Activated T-helper 1 cell treated with anti-CD3 and anti-CD28 coated beads, Interleukin-2, amount 50 U/mL, for 16 hours (primary cell): Measurements from ENCODE around the gene PRKRIP1.
A peak's percentile ranks its signal among the peaks of the same experiment; 100 is the strongest.
"Not testable (repeated sequence)": the region's sequence is repeated elsewhere in the genome, so short reads cannot be mapped to it uniquely, and the experiment has no call there.

Experiments
- DNase-seq, 2 donors: peaks; one replicate each; pipeline ENCODE4 v3.0.0-alpha.2; 2020; ENCODE audit warnings: low read depth in 1 of 2, low spot score in 1 of 2

The PRKRIP1 gene, protein sequence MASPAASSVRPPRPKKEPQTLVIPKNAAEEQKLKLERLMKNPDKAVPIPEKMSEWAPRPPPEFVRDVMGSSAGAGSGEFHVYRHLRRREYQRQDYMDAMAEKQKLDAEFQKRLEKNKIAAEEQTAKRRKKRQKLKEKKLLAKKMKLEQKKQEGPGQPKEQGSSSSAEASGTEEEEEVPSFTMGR

DNA sequence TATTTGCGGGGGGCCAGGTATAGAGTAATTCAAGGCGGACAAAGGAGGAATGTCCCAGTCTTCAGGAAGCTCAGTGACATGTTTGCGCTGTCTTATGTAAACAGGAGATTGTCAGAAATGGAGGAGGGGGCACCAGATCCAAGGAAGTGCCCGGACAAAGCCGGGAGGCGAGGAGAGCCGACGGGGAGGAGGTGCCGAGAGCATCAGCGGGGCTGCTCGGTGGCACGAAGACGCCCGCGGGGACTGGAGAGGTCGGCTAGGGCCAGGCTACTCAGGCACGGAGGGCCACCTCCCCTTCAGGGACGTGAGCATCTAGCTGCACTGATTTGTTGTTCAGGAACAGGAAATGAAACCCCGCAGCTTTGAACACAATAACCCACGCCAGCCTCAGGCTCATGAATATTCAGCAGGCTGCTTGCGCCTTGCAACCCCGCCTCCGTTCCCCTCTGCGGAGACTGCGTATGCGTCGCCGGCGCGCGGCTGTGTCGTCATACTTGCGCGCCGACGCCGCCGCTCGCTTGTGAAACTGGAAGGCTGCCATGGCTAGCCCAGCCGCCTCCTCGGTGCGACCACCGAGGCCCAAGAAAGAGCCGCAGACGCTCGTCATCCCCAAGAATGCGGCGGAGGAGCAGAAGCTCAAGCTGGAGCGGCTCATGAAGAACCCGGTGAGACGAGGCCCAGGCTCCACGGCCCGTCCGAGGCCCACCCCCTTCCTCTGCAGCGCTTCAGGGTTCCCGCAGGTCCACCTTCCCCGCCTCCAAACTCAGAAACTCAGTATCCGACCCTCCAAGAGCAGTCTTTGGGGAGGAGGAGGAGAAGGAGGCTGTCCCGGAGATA is at the start of gene PRKRIP1:
TSS of gene PRKRIP1 (plus strand) at position 491 of the 837 bp plus-strand sequence. CDS start at position 540, 49 bp downstream.
- DNase-seq = peak; percentile 62 to 71

GRCh38 chr7:102346983-102347382 is 49.2 kb upstream of the PRKRIP1 start:
- not testable (repeated sequence) for DNase-seq

DNA sequence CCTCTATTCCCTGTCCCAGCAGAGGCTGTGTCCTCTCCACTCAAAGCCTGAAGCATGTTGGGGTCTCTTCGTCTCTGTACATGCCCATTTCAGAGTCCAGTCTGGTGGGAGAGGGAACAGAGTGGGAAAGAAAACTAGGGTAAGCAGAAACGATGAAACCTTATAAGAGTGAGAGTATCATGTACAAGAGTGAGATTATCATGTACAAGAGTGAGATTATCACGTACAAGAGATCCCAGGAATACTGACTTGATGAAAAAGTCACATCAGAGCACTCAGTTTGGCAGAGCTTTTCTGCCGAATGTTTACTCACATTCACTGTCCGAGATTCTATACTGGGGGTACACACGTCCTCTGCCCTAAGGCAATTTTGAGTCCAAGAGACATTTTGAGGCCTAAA is 39.8 kb upstream of the PRKRIP1 start, which contains the start of gene SPDYE6:
TSS of gene SPDYE6 (minus strand) at position 101 of the 400 bp plus-strand sequence. CDS start 421 bp downstream, outside the sequence.
- not testable (repeated sequence) for DNase-seq

DNA sequence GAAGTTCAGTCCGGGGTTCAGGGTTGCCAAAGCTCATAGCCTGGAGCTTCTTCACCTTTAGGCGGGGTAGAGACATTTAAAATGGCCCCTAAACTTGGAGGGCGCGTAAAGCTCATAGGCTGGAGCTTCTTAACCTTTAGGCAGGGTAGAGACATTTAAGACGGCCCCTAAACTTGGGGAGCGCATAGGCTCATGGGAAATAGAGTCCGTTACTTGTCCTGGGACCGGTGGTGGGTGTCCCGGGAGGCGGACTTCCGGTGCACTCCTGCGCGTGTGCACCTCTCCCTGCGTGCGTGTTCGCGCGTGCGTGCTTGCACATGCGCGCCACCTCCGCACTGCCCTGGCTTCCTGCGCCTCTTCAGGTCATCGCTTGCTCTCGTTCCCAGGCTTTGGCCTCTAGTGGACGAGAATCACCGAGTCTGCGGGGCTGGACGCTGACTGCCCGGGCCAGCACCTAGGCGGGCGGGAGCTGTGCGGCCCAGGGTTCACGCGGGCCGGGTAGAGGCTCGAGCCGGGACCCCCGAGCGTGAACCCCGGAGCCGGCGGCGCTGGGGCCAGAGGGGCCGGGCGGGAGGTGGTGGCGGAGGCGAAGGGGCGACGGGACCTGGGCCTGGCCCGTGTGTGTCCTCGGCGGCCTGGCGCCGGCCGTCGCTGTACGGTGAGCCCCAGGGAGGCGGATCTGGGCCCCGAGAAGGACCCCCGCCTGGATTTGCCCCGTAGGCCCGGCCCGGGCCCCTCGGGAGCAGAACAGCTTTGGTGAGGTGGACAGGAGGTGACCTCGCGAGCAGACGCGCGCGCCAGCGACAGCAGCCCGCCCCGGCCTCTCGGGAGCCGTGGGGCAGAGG is 32.4 kb upstream of the PRKRIP1 start:
- DNase-seq = peak; percentile 80 to 90

DNA sequence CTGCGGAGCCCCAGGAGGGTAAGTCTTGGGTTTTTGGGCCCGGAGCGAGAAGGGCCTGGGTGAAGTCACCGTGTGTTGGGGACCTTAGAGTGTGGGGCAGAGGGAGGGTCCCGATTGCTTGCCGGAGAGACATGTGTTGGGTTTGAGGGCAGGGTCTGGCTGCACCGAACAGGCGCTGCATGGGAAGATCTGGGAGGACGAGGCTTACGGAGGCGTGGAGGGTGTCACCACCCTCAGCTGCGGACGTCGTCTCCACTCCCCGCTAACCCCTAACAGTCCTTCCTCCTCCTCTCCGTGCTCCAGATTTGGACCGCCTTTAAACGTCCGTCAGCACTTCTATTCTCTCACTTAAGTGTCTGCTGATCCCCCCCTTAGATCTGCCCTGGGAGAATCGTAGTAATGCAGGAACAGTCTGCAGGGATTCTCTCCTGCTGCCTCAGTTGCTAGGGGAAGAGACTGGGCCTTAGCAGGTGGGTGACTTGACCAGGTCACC is 31.7 kb upstream of the PRKRIP1 start:
- DNase-seq = not testable (repeated sequence)

DNA sequence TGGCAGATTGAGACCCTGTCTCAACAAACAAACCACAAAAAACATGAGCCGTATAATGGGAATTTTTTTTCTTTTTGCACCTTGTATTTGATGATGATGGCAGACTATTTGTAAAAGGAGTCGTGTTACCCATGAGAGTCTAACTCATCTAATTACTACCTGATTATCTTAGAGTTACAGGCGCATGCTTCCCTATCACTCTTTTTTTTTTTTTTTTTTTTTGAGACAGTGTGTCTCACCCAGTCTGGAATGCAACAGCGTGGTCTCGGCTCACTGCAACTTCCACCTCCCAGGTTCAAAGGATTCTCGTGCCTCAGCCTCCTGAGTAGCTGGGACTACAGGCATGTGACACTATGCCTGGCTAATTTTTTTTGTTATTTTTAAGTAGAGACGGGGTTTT is 30.8 kb upstream of the PRKRIP1 start:
- not testable (repeated sequence) for DNase-seq

- DNase-seq = not testable (repeated sequence)
Observed at GRCh38 chr7:102370038-102370437, 26.1 kb upstream of the PRKRIP1 start.

GRCh38 chr7:102372796-102373195 is 23.4 kb upstream of the PRKRIP1 start:
- DNase-seq = not testable (repeated sequence)

DNA sequence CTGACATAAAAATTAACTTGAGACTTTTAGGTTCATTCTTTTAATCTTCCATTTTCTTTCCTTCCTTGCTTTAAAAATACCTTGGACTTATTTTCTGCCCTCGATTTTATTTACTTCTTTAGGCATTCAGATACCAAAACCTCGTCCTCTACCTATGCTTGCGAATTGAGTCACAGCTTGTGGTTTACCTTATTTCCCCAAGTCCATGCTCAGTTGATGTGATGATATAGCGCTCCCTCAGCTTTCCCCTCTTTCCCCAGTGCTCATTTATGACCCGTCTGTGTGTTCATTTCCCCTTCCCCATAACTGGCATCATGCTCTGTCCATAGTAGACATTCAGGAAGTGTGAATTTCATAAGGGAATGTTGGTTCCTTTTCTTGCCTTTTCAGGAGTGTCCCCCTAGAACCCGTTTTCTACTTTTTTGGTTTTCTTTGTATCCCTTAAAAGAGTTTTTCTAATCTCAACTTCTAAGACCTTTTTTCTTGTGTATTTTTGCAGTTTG is 19.1 kb upstream of the PRKRIP1 start:
- DNase-seq = no peak

- DNase-seq = not testable (repeated sequence)
Observed at GRCh38 chr7:102380837-102381236, 15.3 kb upstream of the PRKRIP1 start.

DNA sequence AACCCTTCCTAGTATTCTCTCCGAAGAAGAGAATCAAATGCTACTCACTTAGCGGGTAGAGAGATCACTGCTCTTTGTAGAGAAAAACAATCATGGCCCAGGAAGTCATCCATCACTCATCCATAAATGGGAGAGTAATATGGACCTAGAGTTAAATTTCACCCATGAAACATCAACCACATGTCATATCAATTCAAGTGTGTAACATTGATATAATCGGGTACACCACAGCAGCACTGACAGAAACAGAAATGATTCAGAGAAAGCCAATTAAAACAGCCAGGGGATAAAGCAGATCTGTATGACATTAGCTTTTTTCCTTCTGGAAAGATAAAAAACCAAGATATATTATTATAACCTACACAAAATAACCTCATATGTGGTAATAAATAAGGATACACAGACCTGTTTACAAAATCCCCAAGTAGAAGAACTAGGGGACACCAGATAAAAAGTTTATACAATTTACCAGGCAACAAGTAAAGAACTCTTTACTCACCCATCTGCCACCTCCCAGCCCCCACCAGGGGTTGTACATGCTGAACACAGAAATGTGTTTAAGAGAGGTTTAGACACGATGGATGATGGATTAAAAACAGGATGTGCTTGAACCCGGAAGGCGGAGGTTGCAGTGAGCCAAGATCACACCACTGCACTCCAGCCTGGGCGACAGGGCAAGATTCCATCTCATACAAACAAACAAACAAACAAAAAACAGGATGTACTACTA is 14.3 kb upstream of the PRKRIP1 start:
- DNase-seq = not testable (repeated sequence)

DNA sequence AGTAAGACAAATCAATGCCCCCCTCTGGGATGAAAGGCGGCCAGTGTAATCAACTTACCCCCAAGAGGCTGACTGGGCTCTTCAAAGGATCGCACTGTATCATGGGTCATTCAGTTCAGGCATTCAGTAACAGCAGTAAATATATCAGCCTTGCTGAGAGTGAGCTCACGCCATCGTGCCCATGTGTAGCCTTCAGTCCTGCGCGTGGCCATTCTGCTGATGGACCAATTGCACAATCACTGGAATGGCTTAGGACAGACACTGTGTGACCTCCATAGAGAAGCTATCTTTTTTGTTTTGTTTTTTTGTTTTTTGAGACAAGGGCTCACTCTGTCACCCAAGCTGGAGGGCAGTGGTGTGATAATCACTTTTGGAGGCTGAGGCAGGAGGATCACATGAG is 9.1 kb upstream of the PRKRIP1 start:
- no peak for DNase-seq

DNA sequence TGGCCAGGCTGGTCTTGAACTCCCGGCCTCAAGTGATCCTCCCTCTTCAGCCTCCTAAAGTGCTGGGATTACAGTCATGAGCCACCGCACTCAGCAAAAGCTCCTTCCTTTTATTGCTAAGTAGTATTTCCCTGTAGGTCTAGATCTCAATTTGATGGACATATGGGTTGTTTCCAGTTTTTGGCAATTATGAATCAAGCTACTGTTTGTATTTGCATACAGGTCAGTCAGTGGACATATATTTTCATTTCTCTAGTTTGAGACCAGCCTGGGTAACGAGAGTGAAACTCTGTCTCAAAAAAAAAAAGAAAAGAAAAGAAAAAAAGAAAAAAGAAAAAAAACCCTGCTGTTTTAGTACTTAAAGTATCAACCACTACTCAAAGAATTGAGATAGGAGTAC is 6.4 kb upstream of the PRKRIP1 start:
- no peak for DNase-seq

DNA sequence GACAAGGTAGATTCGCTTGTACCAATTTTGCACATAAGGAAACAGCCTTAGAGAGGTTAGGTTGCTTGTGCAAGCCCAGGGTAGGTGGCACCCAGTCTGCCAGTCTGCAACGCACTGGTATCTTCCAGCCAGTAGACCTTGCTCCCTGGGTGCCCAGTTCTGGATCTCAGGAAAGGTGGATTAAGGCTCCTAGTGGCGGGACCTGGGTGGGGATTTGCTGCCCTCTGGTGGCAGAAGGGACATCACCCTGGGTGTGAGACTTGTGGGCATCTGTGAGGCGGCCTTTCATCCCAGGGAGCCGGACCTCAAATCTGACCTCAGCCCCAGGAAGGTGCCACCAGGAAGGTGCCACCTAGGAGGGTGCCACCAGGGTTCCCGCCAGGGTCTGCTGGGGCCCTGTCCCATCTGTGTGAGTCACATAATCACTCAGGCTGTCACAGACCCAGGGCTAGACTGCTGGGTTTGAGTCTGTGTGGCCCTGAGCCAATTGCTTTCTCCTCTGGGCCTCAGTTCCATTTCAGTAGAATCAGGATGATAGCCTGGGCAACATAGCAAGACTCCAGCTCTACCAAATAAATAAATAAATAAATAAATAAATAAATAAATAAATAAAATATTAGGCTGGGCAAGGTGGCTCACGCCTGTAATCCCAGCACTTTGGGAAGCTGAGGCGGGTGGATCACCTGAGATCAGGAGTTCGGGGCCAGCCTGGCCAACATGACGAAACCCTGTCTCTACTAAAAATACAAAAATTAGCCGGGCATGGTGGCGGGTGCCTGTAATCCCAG is 5.3 kb upstream of the PRKRIP1 start:
- DNase-seq = peak; percentile 47 to 54

GRCh38 chr7:102392330-102392729 is 3.8 kb upstream of the PRKRIP1 start:
- DNase-seq = no peak

- no peak for DNase-seq
Observed at GRCh38 chr7:102393467-102393866, 2.7 kb upstream of the PRKRIP1 start.

GRCh38 chr7:102395592-102395872 is 631 bp upstream of the PRKRIP1 start:
- no peak for DNase-seq

DNA sequence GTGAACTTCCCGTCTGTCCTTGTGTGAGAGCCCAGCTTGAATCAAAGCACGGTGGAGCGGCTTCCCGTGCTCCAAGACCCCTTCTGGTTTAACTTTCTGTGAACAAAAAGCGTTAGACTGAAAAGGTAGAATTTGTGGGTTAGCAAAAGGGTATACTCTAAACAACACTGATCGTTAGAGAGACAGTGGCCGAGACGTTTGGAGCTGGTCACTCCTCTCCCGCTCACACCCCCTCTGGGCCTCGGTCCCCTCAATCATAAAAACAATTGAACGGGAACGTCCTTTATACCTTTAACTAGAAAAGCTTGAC is 502 bp downstream of the PRKRIP1 start:
- no peak for DNase-seq

- no peak for DNase-seq
Observed at GRCh38 chr7:102398543-102398942, 2.4 kb downstream of the PRKRIP1 start.

GRCh38 chr7:102400360-102400759 is 4.2 kb downstream of the PRKRIP1 start:
- no peak for DNase-seq
